GM18858 (cell line): Measurements from ENCODE around the gene RGS7BP.
A peak's percentile ranks its signal among the peaks of the same experiment; 100 is the strongest.
"Not testable (repeated sequence)": the region's sequence is repeated elsewhere in the genome, so short reads cannot be mapped to it uniquely, and the experiment has no call there.

Experiments
- ATAC-seq: cut with Tn5 transposase; IDR thresholded peaks from one replicate; pipeline ENCODE4 v1.9.1; 2021; ENCODE audit not compliant: unreplicated experiment

The RGS7BP gene

GRCh38 chr5:64557911-64558310, 52.1 kb downstream of the RGS7BP start:
- no peak for ATAC-seq

GRCh38 chr5:64558641-64559040, 52.8 kb downstream of the RGS7BP start:
- ATAC-seq = not testable (repeated sequence)

GRCh38 chr5:64566310-64566916, 60.6 kb downstream of the RGS7BP start:
- no peak for ATAC-seq

- ATAC-seq = no peak
Observed at GRCh38 chr5:64569858-64570257, 64.0 kb downstream of the RGS7BP start.

- ATAC-seq = no peak
Observed at GRCh38 chr5:64570395-64570996, 64.7 kb downstream of the RGS7BP start.

- ATAC-seq = no peak
Observed at GRCh38 chr5:64575561-64575960, 69.7 kb downstream of the RGS7BP start.

GRCh38 chr5:64576250-64576649, 70.4 kb downstream of the RGS7BP start:
- no peak for ATAC-seq

GRCh38 chr5:64585646-64586045, 79.8 kb downstream of the RGS7BP start:
- no peak for ATAC-seq

- ATAC-seq = no peak
Observed at GRCh38 chr5:64587370-64587769, 81.6 kb downstream of the RGS7BP start.

GRCh38 chr5:64592730-64593341, 87.0 kb downstream of the RGS7BP start:
- ATAC-seq = no peak

GRCh38 chr5:64594025-64594424, 88.2 kb downstream of the RGS7BP start:
- no peak for ATAC-seq

- no peak for ATAC-seq
Observed at GRCh38 chr5:64594601-64595000, 88.8 kb downstream of the RGS7BP start.

GRCh38 chr5:64595031-64595855, 89.4 kb downstream of the RGS7BP start:
- no peak for ATAC-seq

- ATAC-seq = no peak
Observed at GRCh38 chr5:64599226-64599625, 93.4 kb downstream of the RGS7BP start.

GRCh38 chr5:64603676-64604075, 97.9 kb downstream of the RGS7BP start:
- no peak for ATAC-seq

- ATAC-seq = no peak
Observed at GRCh38 chr5:64606926-64607325, 101.1 kb downstream of the RGS7BP start.

GRCh38 chr5:64612344-64612961, 106.6 kb downstream of the RGS7BP start:
- ATAC-seq = peak; percentile 36

- ATAC-seq = peak; percentile 67
Observed at GRCh38 chr5:64615895-64616294, 110.1 kb downstream of the RGS7BP start.

- ATAC-seq = no peak
Observed at GRCh38 chr5:64619609-64620008, 113.8 kb downstream of the RGS7BP start.

GRCh38 chr5:64622991-64623390, 117.2 kb downstream of the RGS7BP start:
- no peak for ATAC-seq

- ATAC-seq = no peak
Observed at GRCh38 chr5:64625678-64626077, 119.9 kb downstream of the RGS7BP start.
